Skin of body (tissue), 2 donors: ENCODE measurements around the gene BEGAIN. TPM values are rescaled to one million over a fixed set of nuclear protein-coding genes. Genes with fewer than 3 reads are reported as not detected.

ENCODE experiments used
- DNase-seq: peaks from one replicate; lab custom pipeline; 2025; lab: John Stamatoyannopoulos, UW
- total RNA-seq: library from RNA; depleted of rRNA; stranded (reverse); fragments of >200 nt; gene quantifications from one replicate; pipeline ENCODE4 v1.2.3, GENCODE V29; 2014

The BEGAIN gene
- total RNA-seq, 1 donor from 2014 or later: 1.4 TPM

DNA sequence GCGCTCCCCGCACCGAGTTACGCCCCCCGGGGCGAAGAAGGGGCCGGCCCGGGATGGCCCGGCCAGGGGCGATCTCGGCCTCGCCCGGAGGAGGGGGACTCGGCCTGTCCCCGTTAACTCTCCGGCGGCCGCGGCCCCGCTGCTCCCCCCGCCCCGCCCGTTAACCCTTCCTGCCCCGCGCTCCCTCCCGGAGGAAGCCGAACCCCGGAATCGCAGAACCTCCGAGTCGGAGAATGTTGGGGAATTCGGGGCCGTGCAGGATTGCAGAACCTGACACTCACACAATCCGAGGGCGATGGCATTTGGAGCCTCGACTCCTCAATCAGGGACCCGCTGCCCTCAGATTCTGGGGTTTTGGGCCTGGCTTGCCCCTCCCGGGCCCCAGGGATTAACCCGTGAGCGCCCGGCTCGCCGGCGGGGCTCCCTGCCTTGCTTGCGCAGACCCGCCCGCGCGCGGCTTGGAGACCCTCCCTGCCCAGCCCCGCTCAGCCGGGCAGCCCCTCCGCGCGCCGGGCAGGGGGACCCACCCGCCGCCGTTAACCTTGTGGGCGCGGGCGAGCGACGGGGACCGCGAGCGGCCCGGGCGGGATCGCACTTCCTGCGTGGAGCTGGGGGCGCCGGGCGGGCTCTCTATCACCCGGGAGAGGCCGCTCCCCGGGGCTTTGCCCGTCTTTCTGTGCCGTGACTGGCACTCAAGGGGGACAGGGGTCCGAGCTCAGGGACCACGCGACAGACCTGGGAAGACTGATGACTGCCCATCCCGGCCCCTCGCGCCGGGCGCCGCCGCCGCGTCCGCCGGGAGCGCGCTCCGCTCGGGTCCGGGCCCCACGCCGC is 18.8 kb downstream of the BEGAIN start:
- no peak for DNase-seq

DNA sequence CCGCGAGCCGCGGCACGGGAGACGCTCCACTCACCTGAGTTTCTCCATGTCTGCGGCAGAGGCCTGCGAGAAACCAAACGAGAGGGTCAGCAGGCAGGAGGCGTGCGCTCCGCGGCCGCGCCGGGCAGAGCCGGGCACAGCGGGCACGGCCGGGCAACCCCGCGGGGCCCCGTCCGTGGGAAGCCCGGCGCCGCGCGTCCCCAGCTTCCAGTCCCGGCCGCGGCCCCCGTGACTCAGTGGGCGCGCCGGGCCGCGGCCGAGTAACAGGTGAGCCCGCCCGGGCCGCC is 19.4 kb downstream of the BEGAIN start:
- DNase-seq: no peak

DNA sequence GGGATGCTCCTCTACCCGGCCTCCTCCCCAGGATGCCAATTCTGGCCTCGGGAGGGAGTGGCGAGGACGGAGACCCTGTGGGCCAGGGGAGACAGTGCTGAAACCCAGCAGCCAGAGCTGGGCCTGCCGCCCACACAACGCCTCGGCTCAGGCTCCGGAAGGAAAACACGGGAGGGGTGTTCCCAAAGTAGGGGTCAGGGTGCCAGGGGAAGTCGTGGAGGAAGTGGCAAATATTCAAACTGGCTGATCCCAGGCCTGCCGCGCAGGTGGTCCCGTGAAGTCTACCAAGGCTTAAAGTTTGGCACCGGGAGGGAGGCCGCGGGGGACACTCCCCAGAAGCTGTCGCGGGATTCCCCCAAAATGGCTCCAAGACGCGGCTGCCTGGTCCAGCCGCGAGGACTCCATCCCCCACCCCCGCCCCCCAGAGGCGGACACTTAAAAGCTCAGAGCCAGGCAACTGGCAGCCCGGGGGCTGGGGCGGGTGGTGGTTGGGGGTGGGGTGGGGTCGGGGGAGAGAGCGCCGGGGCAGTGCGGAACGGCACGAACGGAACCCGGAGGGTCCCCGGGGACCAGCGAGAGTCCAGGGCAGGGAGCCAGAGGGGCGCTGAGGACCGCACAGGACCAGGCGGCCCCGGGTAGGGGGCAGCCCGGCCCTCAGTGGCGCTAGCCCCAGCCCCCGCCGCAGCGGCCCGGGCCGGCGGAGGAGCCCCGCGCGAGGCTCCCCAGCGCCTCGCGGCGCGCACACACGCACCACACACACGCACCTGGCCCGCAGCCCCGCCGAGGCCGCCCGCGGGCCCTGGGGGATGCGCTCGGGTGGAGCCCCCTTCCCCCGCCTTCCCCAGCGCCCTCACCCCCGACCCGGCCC is 20.0 kb downstream of the BEGAIN start:
- no peak for DNase-seq

DNA sequence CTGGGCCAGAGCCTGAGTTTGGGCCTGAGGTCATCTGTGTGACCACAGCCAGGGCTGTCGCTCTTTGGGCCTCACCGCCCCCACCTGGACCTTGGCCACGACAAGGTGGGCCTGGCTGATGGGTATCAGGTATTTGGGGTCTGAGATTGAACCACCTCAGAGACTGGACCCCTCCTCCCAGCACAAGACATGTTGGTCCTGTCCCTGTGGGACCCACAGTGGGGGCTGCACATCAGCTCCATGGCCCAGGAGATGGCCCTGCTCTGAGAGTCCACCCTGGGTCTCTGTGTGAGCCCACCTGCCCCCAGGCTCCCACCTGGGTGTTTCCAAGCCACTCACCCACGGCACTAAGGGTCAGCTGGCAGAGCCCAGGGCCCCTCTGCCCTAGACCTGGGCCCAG is 20.6 kb downstream of the BEGAIN start:
- no peak for DNase-seq

DNA sequence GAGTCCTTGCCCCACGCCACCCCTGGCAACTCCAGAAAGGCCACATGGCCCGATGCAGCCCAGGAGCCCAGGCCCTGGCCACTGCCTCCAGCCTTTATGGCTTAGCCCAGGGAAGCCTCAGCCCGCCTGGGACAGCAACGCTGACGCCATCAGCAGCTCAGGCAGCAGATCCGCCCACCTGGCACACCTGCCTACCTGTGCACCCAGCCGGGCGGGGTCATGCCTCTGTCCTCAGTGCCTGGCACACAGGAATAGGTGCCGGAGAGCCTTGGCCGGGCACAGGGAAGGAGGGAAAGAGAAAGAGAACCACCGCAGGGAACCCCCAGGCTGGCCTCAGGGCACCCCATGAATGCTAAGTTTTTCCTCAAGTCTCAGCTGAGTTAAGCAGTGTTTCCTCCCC is 21.1 kb downstream of the BEGAIN start:
- DNase-seq: no peak

DNA sequence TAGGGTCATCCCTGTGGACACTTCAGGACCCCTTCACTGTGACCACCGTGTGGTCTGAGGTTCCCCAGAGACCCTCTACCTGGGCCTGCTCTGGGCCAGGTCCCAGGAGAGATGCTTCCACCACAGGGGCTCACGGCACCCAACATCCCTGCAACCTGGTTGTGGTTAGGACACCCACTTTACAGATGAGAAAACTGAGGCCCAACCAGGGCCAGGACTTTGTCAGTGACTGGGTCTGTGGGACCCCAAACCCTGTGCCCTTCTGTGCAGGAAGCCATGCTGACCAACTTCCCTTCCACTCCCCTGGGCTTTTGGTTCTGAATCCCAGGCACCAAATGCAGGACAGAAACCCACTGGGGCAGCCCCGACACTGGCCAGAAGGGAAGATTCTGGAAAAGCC is 21.6 kb downstream of the BEGAIN start:
- no peak for DNase-seq

DNA sequence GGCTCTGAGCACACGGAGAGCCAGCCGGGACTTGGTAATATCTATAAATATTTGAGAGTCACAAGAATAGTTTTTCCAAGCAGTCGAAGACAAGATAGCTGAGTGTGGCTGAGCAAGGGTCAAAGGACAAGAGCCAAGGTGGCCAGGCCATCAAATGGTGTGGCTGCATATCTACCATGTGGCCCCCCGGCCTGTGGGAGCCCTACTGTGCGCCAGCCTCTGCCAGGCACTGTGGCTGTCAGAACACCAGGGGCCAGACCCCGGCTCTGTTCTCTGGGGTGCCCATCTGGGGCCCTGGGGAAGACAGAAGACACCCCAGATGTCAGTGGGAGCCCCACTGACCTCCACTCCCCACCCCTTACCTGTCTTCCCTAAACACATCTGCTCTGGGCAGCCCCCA is 22.7 kb downstream of the BEGAIN start:
- no peak for DNase-seq

DNA sequence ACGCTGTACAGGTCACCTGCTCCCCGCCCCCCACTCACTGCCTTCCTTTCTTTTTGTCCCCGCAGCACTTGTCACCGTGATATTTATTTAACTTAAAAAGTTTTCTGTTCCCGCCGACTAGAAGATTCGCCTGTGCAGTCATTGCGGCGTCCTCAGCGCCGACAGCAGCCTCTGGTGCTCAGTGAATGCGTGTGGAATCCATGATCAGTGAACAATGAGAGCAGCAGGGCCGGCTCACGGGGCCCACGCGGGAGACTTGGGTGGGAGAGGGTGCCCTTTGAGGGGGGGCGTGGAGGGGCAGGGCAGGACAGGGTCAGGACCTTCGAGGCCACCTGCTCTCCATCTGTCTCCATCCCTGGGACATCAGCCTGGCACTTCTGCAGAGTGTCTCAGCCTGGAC is 24.5 kb downstream of the BEGAIN start:
- no peak for DNase-seq

DNA sequence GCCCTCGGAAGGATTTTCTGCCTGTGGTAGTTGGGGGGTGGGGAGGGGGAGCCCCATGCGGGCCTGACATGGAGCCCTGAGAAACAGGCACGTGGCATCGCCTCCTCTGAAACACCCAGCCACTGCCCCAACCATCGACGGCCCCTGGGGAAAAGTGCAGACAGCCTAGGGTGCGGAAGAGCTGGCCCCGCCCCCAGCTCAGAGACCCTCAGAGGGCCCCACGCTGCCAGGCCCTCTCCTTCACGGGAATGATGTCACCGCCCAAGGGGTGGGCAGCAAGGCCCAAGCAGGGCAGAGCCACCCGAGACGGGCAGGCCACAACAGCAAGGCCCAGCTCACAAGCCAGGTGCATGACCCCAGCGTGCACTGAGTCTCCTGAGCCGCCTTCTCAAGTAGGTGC is 26.2 kb downstream of the BEGAIN start:
- no peak for DNase-seq

DNA sequence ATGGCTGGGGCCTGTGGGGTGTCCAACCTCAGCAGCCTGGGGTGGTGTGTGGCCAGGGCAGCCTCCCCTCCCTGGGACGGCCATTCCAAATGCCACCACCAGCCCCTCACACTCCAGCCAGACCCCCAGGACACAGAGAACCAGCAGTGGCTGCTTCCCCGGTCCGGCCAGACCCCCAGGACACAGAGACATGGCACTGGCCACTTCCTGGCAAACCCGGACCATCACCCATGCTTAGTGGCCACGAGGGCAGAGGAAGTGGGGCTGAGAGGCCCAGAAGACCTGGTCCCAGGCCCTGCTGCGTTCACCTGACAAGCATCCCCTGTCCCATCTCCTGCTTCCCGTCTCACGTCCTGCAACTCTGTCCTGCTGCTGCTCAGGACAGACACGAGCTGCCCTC is 26.7 kb downstream of the BEGAIN start:
- DNase-seq: no peak

DNA sequence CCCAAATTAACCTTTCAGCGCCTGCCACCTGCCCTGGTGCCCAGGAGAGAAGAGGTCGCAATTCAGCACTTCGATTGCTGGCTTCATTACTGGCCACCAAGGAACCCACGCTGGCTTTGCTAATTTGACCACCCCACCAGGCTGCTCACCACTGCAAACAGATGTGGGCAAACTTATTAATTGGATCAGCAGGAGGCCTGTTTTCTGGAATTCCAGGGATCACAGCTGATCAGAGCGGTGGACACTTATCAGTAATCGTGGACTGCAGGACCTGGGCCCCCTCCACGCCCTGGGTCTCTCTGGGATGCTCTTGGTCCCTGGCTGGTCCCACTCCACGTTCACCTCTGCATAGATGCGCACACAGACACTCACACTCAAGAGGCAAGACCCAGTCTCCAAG is 27.8 kb downstream of the BEGAIN start:
- no peak for DNase-seq

DNA sequence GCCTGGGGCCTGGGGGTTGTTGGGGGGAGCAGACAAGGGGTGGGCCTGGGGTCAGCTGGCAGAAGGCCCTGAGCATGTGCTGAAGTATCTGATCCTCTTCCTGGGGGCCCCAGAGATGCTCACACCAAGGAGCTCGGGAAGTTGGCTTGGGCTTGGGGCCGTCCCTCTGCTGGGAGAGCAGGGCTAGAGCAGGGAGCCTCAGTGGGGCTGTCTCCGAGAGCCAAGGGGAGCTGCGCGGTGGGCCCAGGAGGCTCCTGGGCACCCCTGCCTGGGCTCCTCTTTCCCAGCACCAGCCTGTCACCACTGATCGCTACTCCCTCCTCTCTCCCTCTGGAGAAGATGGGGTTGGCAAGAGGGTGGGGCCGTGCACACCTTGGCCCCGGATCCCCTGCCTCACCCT is 28.3 kb downstream of the BEGAIN start:
- DNase-seq: no peak

DNA sequence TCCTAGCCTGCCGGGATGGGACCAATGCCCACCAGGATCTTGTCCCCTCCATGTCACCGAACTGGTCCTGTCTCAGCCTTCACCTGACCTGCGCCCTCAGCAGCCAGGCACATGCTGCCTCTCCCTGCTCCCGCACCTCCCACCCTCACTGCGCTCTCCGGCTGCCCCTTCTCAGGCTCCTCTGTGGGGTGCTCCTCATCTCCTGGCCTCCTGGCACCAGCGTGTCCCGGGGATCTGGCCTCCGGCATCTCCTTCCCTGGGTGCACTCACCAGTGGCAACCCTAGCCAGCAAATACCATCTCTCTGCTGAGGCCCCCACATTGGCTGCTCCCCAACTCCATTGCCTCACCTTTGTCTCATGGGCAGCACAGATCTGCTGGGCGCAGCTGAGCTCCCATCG is 29.0 kb downstream of the BEGAIN start:
- no peak for DNase-seq

DNA sequence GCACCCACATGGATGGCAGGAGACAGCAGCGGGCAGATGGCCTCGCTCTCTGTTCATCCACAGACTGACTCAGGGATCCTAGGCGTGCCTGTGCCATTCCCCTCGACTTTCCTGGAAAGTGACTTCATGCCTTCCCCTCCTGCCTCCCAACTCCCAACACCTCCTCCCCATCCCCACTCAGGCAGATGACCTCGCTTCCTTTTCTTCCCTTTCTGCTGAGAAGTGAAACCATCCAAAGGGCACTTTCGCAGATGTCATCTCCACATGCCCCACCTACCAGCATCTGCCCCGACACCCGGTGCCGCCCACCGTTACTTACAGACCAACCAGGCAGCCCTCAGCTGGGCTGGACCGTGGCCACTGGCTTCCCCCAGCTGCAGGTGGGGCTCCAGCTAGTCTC is 29.6 kb downstream of the BEGAIN start:
- no peak for DNase-seq

DNA sequence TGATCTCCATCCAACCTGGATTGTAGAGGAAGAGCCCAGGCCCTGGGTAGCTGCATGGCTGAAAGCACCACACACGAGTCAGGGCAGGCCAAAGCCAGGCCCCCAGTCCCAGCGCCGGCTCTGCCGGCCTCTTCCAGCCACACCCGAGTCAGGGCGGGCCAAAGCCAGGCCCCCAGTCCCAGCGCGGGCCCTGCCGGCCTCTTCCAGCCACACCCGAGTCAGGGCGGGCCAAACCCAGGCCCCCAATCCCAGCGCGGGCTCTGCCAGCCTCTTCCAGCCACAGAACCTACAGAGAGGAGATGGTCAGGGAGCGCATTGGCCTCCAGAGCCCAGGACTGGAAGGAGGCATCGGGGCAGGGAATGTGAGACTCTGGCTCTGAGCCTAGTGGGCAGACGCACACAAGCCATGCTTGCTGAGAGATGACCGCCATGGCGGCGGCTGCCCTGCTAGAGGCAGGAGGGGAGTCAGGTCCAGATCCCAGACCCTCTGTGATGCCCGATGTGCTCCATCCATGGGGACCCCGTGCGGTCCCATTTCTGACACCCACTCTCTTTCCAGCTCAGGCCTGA is 30.2 kb downstream of the BEGAIN start:
- DNase-seq: no peak

DNA sequence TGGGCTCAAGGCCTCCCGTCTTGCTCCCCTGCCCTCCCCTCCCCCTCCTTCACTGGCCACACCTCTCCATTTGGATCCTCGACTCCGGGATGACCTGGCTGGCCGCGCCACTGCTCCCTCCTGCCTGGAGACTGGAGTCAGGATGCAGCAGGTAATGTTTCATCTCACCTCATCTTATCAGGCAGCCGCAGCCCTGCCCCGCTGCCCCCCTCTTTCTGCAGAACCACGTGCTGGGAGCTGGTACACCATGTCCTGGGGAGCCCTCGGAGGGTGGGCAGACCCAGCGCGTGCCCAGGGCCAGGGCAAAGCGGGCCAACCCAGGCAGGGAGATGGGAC is 31.1 kb downstream of the BEGAIN start:
- no peak for DNase-seq

DNA sequence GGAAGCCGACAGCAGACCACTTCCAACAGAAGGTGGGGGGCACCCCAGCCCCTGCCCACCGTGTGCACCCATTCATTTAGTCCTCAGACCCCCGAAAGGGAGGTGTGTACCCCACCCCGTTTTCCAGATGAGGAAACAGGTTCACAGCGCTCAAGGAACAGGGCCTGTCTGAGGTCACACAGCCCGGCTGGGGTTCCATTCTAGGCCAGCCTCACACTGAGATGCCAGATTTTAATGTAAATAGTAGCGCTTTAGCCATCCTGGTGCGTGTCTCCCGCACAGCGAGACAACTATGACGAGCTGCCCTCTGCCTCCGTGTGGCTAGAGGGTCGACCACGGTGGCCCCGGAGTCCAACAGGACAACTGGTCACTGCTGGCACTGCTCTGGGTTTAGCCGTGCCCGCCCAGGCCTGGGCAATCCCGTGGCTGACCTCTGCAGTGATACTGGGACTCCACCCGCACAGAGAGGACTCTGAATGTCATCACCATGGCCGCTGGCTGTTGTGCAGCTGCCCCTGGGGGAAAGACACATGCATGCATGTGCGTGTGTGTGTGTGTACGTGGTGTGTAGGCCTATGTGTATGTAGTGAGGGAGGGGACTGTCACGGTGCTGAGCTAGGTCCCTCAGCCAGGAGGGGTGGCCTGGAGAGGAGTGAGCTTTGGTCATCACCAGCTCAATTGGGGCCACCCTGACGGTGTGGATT is 31.6 kb downstream of the BEGAIN start:
- DNase-seq: no peak

DNA sequence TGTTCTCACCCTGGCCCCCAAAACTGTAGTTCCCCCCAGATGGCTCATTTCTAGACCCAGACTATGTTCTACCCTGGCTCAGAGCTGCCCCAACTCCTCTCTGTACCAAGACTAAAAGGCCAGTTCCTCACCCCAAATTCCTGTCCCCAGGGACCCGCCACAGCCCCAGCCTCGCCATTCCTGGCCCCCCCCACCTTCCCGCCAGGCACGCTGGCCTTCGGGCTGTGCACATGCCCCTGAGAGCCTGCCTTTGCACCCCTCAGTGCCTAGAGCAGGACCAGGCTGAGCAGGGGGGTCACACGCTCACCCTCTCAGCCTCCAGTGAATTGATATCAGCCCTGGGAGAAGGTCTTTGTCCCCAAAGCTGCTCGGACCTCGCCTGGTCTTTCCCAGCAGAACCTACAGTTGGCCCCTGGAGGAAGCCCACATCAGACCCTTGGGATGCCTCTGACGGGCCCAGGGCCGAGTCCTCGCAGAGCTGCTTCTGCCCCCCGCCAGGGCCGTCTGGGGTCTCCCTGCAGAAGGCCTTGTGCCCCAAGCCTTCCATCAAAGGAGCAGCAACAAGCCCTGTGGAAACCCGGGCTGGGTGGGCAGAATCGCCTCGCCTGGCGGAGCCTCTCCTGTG is 32.4 kb downstream of the BEGAIN start:
- no peak for DNase-seq

DNA sequence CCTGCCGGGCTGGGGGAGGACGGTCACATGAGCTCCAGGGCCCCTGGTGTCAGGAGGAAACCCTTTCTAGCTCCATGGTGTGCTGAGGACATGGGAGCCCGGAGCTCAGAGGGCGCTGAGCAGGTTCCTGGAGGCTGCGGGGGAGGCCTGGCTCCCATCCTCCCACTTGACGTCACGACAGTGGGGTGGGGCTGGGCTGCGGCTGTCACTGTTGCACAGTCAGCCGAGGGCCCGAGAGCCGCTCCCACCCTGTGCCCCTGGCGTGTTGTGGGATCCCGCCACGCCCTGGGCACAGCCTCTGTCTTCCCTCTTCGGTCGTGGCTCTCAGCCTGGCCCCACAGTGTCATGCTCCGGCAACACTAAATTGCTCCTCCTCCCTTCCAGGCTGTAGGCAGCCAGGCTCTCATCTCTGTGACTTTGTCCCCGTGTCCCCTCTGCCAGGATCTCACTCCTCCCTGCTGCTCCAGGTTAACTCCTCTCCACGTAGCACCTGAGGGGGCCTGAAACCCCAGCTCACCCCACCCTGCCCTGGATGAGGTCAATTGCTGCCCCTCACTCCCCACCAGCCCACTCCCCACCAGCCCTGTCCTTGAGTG is 33.0 kb downstream of the BEGAIN start:
- DNase-seq: no peak

DNA sequence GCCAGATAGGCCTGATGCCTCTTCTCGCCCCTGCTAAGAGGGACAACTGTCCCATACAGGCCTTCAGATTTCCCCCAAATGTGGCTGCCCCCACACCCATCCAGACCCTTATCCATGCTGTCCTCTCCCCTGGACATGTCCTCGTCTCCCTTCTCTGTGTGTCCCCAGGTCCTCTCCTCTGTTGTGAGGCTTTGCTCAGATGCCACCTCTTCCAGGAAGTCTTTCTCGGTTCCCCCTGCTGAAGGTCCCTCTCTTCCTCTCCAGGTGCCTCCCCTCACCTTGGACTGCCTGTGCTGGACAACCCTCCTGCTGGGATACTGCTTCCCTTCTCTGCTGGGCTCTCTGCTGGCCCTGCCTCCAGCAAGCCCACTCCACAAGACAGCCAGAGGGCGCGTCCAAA is 33.7 kb downstream of the BEGAIN start:
- DNase-seq: no peak

DNA sequence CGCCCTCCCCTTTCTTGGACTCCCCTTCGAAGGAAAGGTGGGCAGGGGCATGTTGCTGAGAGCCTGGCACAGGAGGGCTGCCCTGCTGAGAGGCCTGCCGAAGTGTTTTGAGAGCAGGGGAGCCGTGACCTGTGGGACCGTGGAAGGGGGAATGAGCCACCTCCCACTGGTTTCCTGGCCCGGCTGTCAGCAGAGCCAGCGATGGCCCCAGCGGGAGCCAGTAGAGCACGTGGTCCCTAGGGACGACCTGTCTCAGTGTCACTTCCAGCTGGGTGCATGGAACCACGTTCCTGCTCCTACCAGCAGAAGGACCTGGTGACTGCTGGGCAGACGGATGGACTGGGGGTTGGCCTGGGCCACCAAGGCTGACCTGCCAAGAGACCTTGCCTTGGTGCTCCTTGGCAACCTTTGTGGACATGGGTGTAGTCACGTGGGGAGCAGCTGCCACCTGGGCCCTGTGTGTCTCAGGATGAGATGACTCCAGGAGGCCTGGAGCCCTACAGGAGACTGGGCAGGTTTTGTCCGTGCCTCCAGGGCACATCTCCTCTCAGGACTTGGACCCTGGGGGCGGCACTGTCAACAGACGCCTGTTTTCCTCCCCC is 34.6 kb downstream of the BEGAIN start:
- DNase-seq: no peak
